ENCODE measurements around the gene PPFIA3.

DNA sequence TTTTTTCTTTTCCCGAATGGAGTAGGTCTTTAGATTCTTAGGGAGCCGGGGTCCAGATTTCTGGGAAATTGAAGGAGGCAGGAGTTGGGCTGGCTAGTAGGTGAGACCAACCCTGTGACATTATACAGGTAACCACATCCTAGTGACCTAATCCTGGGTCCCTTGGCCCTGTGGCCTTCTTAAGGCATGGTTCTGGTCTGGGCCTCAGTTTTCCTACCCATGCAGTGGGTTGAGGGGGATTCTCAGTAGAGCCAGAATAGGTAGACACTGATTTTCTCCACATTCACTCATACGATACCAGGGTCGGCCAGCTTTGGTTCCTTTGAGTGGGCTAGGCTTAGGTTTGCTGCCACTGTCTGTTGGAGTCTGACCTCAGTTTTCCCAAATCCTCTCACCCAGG lies 7.2 kb downstream of the PPFIA3 start:
- TF ChIP-seq CEBPB (IDR thresholded peaks at IDR 0.05; ENCODE audit: low read depth, low read length) (no peak), POLR2A (IDR thresholded peaks at IDR 0.05; ENCODE audit: low read depth, low read length) (no peak), NFE2L2 (IDR thresholded peaks at IDR 0.05; ENCODE audit: low read depth, low read length) (no peak), RAD21 (IDR thresholded peaks at IDR 0.05; ENCODE audit: low read length) (no peak), SMC3 (IDR thresholded peaks at IDR 0.05; ENCODE audit: low read depth, low read length) (no peak), MAFK (IDR thresholded peaks at IDR 0.05; ENCODE audit: low read depth, low read length) (no peak), RFX5 (IDR thresholded peaks at IDR 0.05; ENCODE audit: low read depth, low read length) (no peak), MXI1 (IDR thresholded peaks at IDR 0.05; ENCODE audit: borderline replicate concordance, low read depth, low read length) (no peak), RCOR1 (IDR thresholded peaks at IDR 0.05; ENCODE audit: insufficient replicate concordance, low read length) (no peak), MAZ (IDR thresholded peaks at IDR 0.05; ENCODE audit: borderline replicate concordance, low read depth, low read length) (no peak), CHD1 (IDR thresholded peaks at IDR 0.05; ENCODE audit: low read depth, low read length) (no peak)
- TF ChIP-seq, protein P1, sequence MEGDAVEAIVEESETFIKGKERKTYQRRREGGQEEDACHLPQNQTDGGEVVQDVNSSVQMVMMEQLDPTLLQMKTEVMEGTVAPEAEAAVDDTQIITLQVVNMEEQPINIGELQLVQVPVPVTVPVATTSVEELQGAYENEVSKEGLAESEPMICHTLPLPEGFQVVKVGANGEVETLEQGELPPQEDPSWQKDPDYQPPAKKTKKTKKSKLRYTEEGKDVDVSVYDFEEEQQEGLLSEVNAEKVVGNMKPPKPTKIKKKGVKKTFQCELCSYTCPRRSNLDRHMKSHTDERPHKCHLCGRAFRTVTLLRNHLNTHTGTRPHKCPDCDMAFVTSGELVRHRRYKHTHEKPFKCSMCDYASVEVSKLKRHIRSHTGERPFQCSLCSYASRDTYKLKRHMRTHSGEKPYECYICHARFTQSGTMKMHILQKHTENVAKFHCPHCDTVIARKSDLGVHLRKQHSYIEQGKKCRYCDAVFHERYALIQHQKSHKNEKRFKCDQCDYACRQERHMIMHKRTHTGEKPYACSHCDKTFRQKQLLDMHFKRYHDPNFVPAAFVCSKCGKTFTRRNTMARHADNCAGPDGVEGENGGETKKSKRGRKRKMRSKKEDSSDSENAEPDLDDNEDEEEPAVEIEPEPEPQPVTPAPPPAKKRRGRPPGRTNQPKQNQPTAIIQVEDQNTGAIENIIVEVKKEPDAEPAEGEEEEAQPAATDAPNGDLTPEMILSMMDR (conservative IDR thresholded peaks at IDR 0.05; ENCODE audit: low read depth, low read length) = no peak
- TF ChIP-seq, protein P2, sequence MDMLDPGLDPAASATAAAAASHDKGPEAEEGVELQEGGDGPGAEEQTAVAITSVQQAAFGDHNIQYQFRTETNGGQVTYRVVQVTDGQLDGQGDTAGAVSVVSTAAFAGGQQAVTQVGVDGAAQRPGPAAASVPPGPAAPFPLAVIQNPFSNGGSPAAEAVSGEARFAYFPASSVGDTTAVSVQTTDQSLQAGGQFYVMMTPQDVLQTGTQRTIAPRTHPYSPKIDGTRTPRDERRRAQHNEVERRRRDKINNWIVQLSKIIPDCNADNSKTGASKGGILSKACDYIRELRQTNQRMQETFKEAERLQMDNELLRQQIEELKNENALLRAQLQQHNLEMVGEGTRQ (IDR thresholded peaks at IDR 0.05; ENCODE audit: low read depth, low read length) = no peak
- TF ChIP-seq, protein P3, sequence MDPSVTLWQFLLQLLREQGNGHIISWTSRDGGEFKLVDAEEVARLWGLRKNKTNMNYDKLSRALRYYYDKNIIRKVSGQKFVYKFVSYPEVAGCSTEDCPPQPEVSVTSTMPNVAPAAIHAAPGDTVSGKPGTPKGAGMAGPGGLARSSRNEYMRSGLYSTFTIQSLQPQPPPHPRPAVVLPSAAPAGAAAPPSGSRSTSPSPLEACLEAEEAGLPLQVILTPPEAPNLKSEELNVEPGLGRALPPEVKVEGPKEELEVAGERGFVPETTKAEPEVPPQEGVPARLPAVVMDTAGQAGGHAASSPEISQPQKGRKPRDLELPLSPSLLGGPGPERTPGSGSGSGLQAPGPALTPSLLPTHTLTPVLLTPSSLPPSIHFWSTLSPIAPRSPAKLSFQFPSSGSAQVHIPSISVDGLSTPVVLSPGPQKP (IDR thresholded peaks at IDR 0.05; ENCODE audit: borderline replicate concordance, low read depth, low read length) = no peak
